Measurements from ENCODE around the gene KRTAP10-11.

KRTAP10-11 gene

GRCh38 chr21:44653123-44653522 lies 6.9 kb downstream of the KRTAP10-11 start:
- H3K4me3 ChIP-seq (ENCODE audit: control insufficient read depth, low read depth, low read length) = no peak overlapping the region
- no peak for TF ChIP-seq CTCF (IDR thresholded peaks at IDR 0.05; ENCODE audit: control insufficient read depth, insufficient read depth, low read depth, low read length, missing control alignments)
- DNase-seq (ENCODE audit: low read depth) = no peak

GRCh38 chr21:44653656-44654575 lies 7.7 kb downstream of the KRTAP10-11 start:
- H3K4me3 ChIP-seq (ENCODE audit: control insufficient read depth, low read depth, low read length) = no peak overlapping the region
- TF ChIP-seq CTCF (IDR thresholded peaks at IDR 0.05; ENCODE audit: control insufficient read depth, insufficient read depth, low read depth, low read length, missing control alignments) = no peak
- DNase-seq (ENCODE audit: low read depth) = no peak

- no peak for TF ChIP-seq CTCF (IDR thresholded peaks at IDR 0.05; ENCODE audit: control insufficient read depth, insufficient read depth, low read depth, low read length, missing control alignments)
- H3K4me3 ChIP-seq (ENCODE audit: control insufficient read depth, low read depth, low read length) = no peak within 1 kb of the TSS
- no peak for DNase-seq (ENCODE audit: low read depth)
Measured at GRCh38 chr21:44654576-44655175, 8.5 kb downstream of the KRTAP10-11 start, which contains the start of gene KRTAP12-4. KRTAP12-4 (minus strand) TSS chr21:44654659; CDS start chr21:44654614, 45 bp downstream.

GRCh38 chr21:44656868-44657267 lies 10.7 kb downstream of the KRTAP10-11 start:
- TF ChIP-seq CTCF (IDR thresholded peaks at IDR 0.05; ENCODE audit: control insufficient read depth, insufficient read depth, low read depth, low read length, missing control alignments) = no peak
- no peak for DNase-seq (ENCODE audit: low read depth)
- no peak overlapping the region for H3K4me3 ChIP-seq (ENCODE audit: control insufficient read depth, low read depth, low read length)

GRCh38 chr21:44657635-44658540 lies 11.7 kb downstream of the KRTAP10-11 start, which contains the start of gene KRTAP12-3:
KRTAP12-3 (plus strand) TSS chr21:44657932; CDS start chr21:44657980, 48 bp downstream.
- no peak for DNase-seq (ENCODE audit: low read depth)
- TF ChIP-seq CTCF (IDR thresholded peaks at IDR 0.05; ENCODE audit: control insufficient read depth, insufficient read depth, low read depth, low read length, missing control alignments) = no peak
- H3K4me3 ChIP-seq (ENCODE audit: control insufficient read depth, low read depth, low read length) = no peak within 1 kb of the TSS

- no peak for TF ChIP-seq CTCF (IDR thresholded peaks at IDR 0.05; ENCODE audit: control insufficient read depth, insufficient read depth, low read depth, low read length, missing control alignments)
Measured at GRCh38 chr21:44658541-44658910, 12.3 kb downstream of the KRTAP10-11 start.

More at GRCh38 chr21:44658541-44658910, 12.3 kb downstream of the KRTAP10-11 start:
- no peak overlapping the region for H3K4me3 ChIP-seq (ENCODE audit: control insufficient read depth, low read depth, low read length)
- no peak for DNase-seq (ENCODE audit: low read depth)
